Muscle of arm (tissue), 12 donors: ENCODE results near the gene PRLH. TPM values are rescaled to one million over a fixed set of nuclear protein-coding genes. Genes with fewer than 3 reads are reported as not detected.
A peak's percentile ranks its signal among the peaks of the same experiment; 100 is the strongest.
"Not testable (repeated sequence)": the region's sequence is repeated elsewhere in the genome, so short reads cannot be mapped to it uniquely, and the experiment has no call there.

ENCODE experiments used
- DNase-seq: peaks from one replicate; pipeline ENCODE4 v3.0.0-alpha.2; 2013
- polyA plus RNA-seq, 12 donors: library from polyadenylated mRNA; unstranded; fragments of 120-200 nt; gene quantifications; one replicate each; pipeline ENCODE4 v1.2.1, GENCODE V29; 2013; ENCODE audit not compliant: insufficient read length in 12 of 12

Gene PRLH
- polyA plus RNA-seq, 12 donors, result not detected

GRCh38 chr2:237600205-237600846, 34.0 kb downstream of the PRLH start:
- DNase-seq, result peak; percentile 59

GRCh38 chr2:237601453-237602116, 35.2 kb downstream of the PRLH start:
- DNase-seq, result no peak

- DNase-seq, result no peak
Observed at GRCh38 chr2:237602409-237602808, 36.0 kb downstream of the PRLH start.

GRCh38 chr2:237603049-237603717, 36.8 kb downstream of the PRLH start:
- no peak for DNase-seq

GRCh38 chr2:237603718-237604362, 37.5 kb downstream of the PRLH start:
- no peak for DNase-seq

- no peak for DNase-seq
Observed at GRCh38 chr2:237604391-237604790, 38.0 kb downstream of the PRLH start.

- DNase-seq, result no peak
Observed at GRCh38 chr2:237604960-237605359, 38.6 kb downstream of the PRLH start.

- not testable (repeated sequence) for DNase-seq
Observed at GRCh38 chr2:237606522-237606921, 40.1 kb downstream of the PRLH start.

- DNase-seq, result no peak
Observed at GRCh38 chr2:237612527-237613357, 46.4 kb downstream of the PRLH start.

- DNase-seq, result no peak
Observed at GRCh38 chr2:237613679-237614078, 47.3 kb downstream of the PRLH start.

- no peak for DNase-seq
Observed at GRCh38 chr2:237614151-237614720, 47.9 kb downstream of the PRLH start.

GRCh38 chr2:237615631-237616249, 49.4 kb downstream of the PRLH start:
- DNase-seq, result no peak

- DNase-seq, result no peak
Observed at GRCh38 chr2:237616373-237616733, 50.0 kb downstream of the PRLH start.

Other genes with a start within 250 kb of the PRLH start
- gene COL6A3, start 152.4 kb upstream of the PRLH start, polyA plus RNA-seq, result 100 to 1,000 TPM; 166 to 319 (median 251) TPM
- 1 to 10 TPM in 5 of 12 donors, under 1 TPM in 5, not detected in 2; 0.43 to 3.0 (median 0.83) TPM for gene MLPH, start 79.3 kb upstream of the PRLH start, polyA plus RNA-seq
- gene RAB17, start 24.2 kb downstream of the PRLH start, polyA plus RNA-seq, result 10 to 100 TPM in 1 of 12 donors, 1 to 10 TPM in 10, not detected in 1; 1.0 to 10.7 (median 2.0) TPM
- 100 to 1,000 TPM; 108 to 837 (median 163) TPM for gene LRRFIP1, start 61.0 kb downstream of the PRLH start, polyA plus RNA-seq
- 1 to 10 TPM in 4 of 12 donors, under 1 TPM in 6, not detected in 2; 0.36 to 1.3 (median 0.89) TPM for gene RBM44, start 232.2 kb downstream of the PRLH start, polyA plus RNA-seq